ENCODE data around the gene ATP4A.

The ATP4A gene

GRCh38 chr19:35565016-35565856, 1.8 kb upstream of the ATP4A start:
- DNase-seq = no peak

DNA sequence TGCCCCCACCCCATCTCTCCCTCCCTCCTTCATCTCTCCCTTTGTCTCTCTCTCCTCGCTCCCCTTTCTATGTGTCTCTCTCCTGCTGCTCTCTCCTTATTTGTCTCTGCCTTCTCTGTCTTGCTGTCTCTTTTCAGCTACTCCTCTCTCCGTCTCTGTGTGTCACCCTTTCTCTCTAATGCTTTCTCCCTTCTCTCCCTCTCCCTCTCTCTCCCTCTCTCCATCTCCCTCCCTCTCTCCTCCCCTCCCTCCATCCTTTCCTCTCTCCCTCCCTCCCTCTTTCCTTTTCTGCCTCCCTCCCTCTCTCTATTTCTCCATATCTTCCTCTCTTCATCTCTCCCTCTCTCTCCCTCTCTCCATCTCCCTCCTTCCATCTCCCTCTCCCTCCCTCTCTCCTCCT, 682 bp downstream of the ATP4A start:
- no peak for DNase-seq

- no peak for DNase-seq
These were observed 1.1 kb downstream of the ATP4A start for GRCh38 chr19:35562336-35562735.

DNA sequence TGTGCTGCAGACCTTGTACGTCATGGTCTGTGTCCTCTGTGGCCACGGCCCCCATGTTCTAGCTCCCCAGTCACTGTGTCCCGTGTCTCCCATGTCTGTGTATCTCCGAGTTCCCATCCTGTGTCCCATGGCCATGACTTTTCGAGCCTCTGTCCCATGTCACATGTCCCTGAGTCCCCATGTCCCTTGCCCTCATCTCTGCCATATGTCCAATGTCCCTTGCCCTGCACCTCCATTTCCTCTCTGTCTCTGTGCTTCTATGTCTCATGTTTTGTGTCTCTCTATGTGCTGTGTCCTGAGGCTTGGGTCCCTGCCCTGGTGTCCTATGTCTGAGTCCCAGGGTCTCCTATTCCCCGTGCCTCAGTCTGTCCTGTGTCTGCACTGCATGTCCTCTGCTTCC, 2.0 kb downstream of the ATP4A start:
- no peak for DNase-seq

GRCh38 chr19:35560677-35561076, 2.8 kb downstream of the ATP4A start:
- DNase-seq = no peak

- DNase-seq = no peak
These were observed 3.2 kb downstream of the ATP4A start for GRCh38 chr19:35560271-35560670.

DNA sequence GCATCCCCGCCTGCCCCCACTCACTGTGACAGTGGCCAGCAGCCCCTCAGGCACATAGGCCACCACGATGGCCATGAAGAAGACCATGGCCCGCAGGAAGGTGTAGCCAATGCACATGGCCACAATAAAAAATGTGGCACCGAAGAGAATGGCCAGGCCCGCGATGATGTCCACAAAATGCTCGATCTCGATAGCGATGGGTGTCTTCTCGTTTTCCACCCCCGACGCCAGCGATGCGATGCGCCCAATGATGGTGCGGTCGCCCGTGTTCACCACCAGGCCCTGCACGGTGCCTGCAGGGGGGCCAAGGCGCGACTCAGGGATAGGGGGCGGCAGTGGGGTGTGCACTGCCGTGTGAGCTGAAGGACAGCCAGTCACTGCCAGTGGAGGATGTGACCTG, 3.7 kb downstream of the ATP4A start:
- DNase-seq = no peak

DNA sequence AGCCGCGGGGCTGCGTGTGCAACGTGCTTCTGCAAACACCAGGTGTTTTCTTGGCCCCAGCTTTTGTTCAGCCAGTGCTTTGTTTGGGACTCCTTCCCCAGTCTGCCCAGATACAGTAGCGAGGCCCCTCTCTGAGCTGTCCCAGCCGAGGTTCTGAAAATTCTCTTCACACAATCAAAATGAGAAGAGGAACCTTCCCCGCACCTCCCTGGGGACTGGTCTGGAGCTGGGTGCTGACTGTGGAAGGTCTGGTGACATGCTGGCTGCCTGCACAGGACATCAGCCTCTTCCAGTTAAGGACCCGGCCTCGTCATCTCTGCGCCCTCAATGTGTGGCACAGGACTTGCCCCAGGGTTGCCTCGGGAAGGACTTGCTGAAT, 4.2 kb downstream of the ATP4A start:
- DNase-seq = no peak

DNA sequence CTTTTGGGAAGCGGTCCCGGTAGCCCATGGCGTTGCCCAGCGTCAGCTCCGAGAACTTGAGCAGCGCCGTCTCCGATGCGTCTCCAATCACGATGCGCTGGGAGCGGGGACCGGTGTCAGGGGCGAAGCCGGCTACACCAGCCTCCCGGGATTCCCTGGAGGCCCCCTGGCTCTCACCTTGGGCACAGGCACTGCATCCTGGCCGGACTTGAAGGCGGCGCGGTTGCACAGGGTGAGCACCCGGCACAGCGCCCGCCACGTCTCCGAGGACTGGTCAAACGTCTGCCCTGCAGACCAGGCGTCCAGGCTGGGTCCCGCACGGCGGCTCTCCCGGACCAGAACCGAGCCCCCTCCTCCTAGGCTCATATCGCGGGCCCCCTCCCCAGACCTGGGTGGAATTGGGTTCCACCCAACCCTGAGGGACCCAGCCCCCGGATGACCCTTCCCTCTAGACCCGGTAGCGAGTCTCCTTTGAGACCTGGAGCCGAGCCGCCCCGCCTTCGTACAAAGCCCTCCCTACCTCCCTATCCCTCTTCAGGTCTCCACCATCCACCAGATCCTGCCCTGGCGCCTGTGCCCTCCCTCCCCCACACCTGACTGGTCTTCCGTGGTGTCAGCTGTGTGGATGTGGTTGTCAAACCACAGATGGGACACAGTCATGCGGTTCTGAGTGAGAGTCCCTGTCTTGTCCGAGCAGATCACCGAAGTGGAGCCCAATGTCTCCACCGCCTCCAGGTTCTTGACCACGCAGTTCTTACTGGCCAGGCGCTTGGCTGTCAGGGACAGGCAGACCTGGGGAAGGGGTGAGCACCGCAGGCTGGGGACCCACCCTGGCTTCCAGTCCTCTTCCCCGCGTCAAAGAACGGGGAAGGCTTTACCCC, 4.8 kb downstream of the ATP4A start:
- DNase-seq = no peak

- DNase-seq = no peak
These were observed 5.7 kb downstream of the ATP4A start for GRCh38 chr19:35557539-35558399.

- no peak for DNase-seq
These were observed 6.5 kb downstream of the ATP4A start for GRCh38 chr19:35556846-35557538.

DNA sequence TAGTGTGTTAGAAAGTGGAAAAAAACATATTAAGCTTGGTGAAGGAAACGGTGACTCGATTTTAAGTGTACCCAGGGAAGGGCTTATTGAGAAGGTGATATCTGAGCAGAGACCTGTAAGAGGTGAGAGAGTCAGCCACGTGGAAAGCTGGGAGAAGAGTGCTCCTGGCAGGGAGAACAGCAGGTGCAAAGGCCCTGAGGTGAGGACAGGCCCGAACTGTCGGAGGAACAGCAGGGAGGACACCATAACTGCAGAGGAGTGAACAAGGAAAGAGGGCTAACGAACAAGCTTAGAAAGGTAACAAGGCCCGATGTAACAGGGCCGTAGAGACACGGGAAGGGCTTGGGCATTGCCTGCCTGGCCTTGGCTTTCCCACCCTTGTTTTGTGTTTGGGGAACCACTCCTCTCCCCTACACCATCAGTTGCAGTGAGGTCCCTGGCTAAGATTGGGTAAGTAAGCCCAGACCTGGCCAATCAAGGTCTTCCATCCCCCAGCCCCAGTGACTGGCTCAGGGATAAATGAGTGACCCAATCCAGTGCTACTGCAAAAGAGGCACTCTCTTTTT, 7.3 kb downstream of the ATP4A start:
- DNase-seq = no peak

- no peak for DNase-seq
These were observed 8.0 kb downstream of the ATP4A start for GRCh38 chr19:35555301-35556005.

DNA sequence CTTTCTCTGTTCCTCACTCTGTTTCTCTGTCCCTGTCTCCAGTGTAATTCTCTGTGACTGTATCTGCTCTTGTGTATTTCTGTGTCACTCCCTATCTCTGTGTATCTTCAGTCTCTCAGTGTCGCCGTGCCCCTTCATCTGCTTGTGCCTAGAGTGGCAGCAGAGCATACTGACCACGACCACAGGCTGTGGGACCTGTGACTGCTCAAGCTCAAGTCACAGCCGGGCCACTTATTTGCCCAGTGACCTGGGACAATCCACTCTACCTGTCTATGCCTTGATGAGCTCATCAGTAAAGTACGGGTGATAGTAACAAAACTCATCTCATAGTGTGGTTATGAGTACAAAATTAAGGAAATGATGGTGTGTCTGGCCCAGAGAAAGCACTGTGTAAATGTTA, 9.4 kb downstream of the ATP4A start:
- DNase-seq = no peak

DNA sequence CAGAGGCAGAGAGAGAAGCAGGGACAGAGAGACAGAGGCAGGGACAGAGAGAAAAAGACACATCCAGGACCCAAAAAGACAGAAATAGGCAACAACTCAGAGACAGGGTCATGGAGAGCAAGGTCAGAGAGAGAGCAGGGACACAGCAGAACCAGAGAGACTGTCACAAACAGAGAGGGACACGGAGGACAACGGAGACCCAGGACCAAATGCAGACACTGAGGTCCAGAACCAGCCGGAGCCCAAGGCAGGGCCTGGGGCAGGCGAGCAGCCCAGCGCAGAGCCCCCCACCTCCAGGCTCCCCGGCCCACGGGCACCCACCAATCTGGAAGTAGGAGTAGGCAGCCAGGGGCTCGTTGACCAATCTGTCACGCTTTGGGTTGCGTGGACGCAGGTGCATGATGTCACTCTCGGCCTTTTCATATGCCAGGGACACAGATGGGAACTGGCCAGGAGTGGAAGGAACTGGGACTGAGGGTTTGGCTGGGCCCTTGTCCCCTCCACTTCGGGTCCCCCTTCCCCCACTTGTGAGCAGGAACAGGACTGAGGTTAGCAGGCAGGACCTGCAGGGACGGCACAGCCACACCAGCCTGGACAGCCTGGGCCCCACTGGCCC, 10.0 kb downstream of the ATP4A start:
- DNase-seq = no peak

DNA sequence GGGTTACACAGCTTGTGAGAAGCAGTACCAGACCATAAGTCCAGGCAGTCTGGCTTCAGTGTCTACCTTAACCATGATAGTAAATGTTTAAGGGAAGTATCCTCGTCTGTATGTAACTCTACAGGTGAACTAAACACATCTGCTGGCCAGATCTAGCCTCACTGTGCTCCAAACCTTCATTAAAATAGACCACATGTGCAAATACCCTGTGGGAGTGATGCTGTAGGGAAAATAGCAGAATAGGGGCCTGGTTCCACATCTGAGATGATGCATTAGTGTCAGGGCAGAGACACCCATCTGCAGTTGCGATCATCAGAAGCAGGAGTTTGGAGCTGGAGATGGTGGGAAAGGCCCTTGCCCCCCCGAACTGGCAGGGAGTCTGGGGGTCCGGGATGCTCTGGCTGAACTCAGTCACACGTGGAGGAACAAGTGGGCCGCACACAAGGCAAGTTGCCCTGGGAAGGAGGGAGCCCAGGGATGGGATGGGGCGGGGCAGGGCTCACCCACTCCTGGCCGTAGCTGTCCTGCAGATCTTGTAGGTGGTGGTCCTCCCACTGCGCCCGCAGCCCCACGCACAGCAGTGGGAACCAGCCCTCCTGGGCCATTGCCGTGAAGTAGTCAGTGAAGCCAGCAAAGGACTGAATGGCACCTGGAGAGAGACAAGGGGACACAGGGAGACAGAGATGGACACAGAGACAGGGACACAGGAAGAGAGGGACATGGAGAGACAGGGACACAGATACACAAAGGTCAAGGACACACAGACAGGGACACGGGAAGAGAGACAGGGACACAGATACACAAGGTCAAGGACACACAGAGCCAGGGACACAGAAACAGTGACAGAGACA, 10.7 kb downstream of the ATP4A start:
- DNase-seq = no peak

DNA sequence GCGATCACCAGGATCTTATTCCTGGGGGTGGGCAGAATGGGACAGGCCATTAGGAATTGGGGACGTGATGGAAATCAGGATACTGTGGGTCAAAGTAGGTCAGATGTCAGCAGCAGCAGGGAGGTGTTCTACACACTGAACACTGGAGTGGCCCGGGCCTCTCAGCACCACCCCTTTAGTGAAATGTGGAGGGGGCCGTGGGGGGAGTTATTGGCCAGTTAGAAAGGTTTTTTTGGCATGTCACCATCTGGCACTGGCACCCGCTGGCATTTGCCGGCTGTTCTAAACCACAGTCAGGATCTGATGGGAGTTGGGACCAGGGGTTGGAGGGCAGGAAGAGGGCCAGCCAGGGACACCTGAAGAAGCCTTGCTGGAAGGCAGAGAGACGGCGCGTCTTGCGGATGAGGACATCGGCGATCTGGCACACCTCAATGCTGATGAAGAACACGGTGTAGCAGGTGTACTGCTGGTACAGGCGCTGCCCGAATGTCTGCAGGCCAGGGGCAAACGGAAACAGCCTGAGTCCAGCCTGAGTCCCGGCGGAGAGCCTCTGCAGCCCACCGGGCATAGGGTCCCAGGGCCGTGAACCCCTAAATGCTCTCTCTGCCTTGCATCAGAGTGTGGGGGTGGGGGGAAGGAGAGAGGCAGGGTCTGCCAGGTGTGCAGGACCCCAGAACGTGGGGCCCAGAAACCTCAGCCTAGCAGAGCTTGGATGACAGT, 12.2 kb downstream of the ATP4A start:
- DNase-seq = no peak

- DNase-seq = no peak
These were observed 13.5 kb downstream of the ATP4A start for GRCh38 chr19:35549879-35550523.

Measured in SW 1271 (cell line).